K562 (cell line): ENCODE data around the gene UBE3B.

ENCODE experiments used
- DMBX1 ChIP-seq: fragments of 250-450 bp; sonication (Bioruptor Pico); IDR thresholded peaks from 2 replicates; pipeline ENCODE4 v1.8.0; 2022; ENCODE audit warnings: inconsistent platforms, mild to moderate bottlenecking, moderate library complexity, borderline replicate concordance
- MAFF ChIP-seq: IDR thresholded peaks from 2 replicates; pipeline ENCODE4 v1.6.1; 2012; ENCODE audit warnings: low read length, improper control_type of control experiment
- MTA2 ChIP-seq: fragments of 450-650 bp; IDR thresholded peaks from 2 replicates; pipeline ENCODE4 v1.6.1; 2016; ENCODE audit warnings: low read depth
- MYC ChIP-seq, 2 experiments: fragments of 250-450 bp in 1 of 2; sonication (Bioruptor Pico) in 1 of 2; IDR thresholded peaks; 2 replicates each; pipeline versions ENCODE4 v1.5.1 to v1.6.1; 2012 to 2021; ENCODE audit warnings: low read depth in 2 of 2, borderline replicate concordance in 1 of 2, improper control_type of control experiment in 1 of 2, low read length in 1 of 2, mild to moderate bottlenecking in 1 of 2, moderate library complexity in 1 of 2
- POLR2AphosphoS5 ChIP-seq: IDR thresholded peaks from 2 replicates; pipeline ENCODE4 v1.6.1; 2011; ENCODE audit warnings: mild to moderate bottlenecking, low read depth, low read length, moderate library complexity; ENCODE audit not compliant: control insufficient read depth, insufficient read depth
- RCOR1 ChIP-seq, 2 experiments: IDR thresholded peaks; 2 replicates each; pipeline ENCODE4 v1.6.1; 2012; ENCODE audit warnings: low read depth in 2 of 2, low read length in 2 of 2, borderline replicate concordance in 1 of 2, improper control_type of control experiment in 1 of 2
- SMAD3 ChIP-seq: fragments of 450-650 bp; formaldehyde crosslinking; conservative IDR thresholded peaks from 2 replicates; pipeline ENCODE4 v1.4.0; 2020; ENCODE audit warnings: mild to moderate bottlenecking
- YY1 ChIP-seq, 3 experiments: IDR thresholded peaks; 2 replicates each; pipeline ENCODE4 v1.6.1; 2011; ENCODE audit warnings: low read length in 2 of 3, mild to moderate bottlenecking in 2 of 3, moderate library complexity in 2 of 3, borderline replicate concordance in 1 of 3, control low read depth in 1 of 3, low read depth in 1 of 3; ENCODE audit not compliant: insufficient read depth in 3 of 3, insufficient replicate concordance in 2 of 3, control insufficient read depth in 1 of 3, insufficient read length in 1 of 3; ENCODE audit errors: extremely low read depth in 1 of 3
- ZNF644 ChIP-seq: fragments of 200-800 bp; sonication (Bioruptor generic); IDR thresholded peaks from 2 replicates; pipeline ENCODE4 v1.6.1; 2016; ENCODE audit warnings: low read depth, missing genetic modification characterization, missing compliant biosample characterization
- ZNF79 ChIP-seq: fragments of 250-450 bp; sonication (Bioruptor Pico); IDR thresholded peaks from 2 replicates; pipeline ENCODE4 v1.4.0; 2020; ENCODE audit warnings: low read depth, mild to moderate bottlenecking, moderate library complexity
- TF ChIP-seq, protein P1 (sequence below), 2 experiments: IDR thresholded peaks in 1 of 2; conservative IDR thresholded peaks in 1 of 2; 2 replicates each; pipeline ENCODE4 v1.6.1; 2016; ENCODE audit warnings: low read depth in 2 of 2, mild to moderate bottlenecking in 1 of 2, missing compliant biosample characterization in 1 of 2, missing genetic modification characterization in 1 of 2, moderate library complexity in 1 of 2
- TF ChIP-seq, protein P2 (sequence below): fragments of 450-650 bp; conservative IDR thresholded peaks from 2 replicates; pipeline ENCODE4 v1.6.1; 2016; ENCODE audit warnings: missing genetic modification characterization, low read depth, mild to moderate bottlenecking, missing compliant biosample characterization, moderate library complexity
- TF ChIP-seq, protein P3 (sequence below): fragments of 450-650 bp; IDR thresholded peaks from 2 replicates; pipeline ENCODE4 v1.6.1; 2018; ENCODE audit warnings: mild to moderate bottlenecking, low read depth; ENCODE audit not compliant: partially characterized antibody
- TF ChIP-seq, protein P4 (sequence below), 3 experiments: IDR thresholded peaks in 2 of 3; conservative IDR thresholded peaks in 1 of 3; 2 replicates each; pipeline ENCODE4 v1.5.1; 2011 to 2012; ENCODE audit warnings: low read length in 3 of 3, mild to moderate bottlenecking in 3 of 3, control low read depth in 2 of 3, improper control_type of control experiment in 1 of 3, inconsistent platforms in 1 of 3, low read depth in 1 of 3, mixed read lengths in 1 of 3, moderate library complexity in 1 of 3; ENCODE audit not compliant: insufficient read depth in 2 of 3

DNA sequence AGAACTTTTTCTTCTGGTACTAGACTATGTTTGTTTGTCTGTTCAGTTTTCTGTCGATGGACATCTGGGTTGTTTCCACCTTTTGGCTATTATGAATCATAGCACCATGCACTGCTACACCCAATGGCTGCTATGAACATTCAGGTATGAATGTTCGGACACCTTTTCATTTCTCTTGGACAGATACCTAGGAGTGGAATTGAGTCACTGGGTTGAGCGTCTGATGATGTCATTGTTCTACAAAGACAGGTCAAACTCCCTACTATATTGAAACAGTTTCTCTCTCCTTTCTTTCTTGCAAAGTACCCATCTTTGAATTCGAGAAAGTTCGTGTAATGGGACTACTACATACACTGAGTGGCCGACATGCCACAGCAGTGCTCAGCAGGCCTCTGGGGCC is 45.0 kb upstream of the UBE3B start:
- TF ChIP-seq MTA2 (no peak), ZNF79 (no peak), ZNF644 (tag) (no peak), YY1 (IDR thresholded peaks at IDR 0.05; ENCODE audit: borderline replicate concordance in 1 of 3, control insufficient read depth in 1 of 3, extremely low read depth in 1 of 3, insufficient read depth in 3 of 3, insufficient read length in 1 of 3, insufficient replicate concordance in 2 of 3, low read depth in 1 of 3, low read length in 2 of 3) (no peak), MAFF (no peak), SMAD3 (CRISPR knock-in tag) (no peak), DMBX1 (no peak), POLR2AphosphoS5 (no peak), RCOR1 (IDR thresholded peaks at IDR 0.05; ENCODE audit: borderline replicate concordance in 1 of 2, low read depth in 2 of 2, low read length in 2 of 2) (no peak), MYC (IDR thresholded peaks at IDR 0.05; ENCODE audit: low read depth, low read length) (no peak), MYC (CRISPR knock-in tag; IDR thresholded peaks at IDR 0.05; ENCODE audit: borderline replicate concordance, low read depth) (no peak)
- TF ChIP-seq, protein P1, sequence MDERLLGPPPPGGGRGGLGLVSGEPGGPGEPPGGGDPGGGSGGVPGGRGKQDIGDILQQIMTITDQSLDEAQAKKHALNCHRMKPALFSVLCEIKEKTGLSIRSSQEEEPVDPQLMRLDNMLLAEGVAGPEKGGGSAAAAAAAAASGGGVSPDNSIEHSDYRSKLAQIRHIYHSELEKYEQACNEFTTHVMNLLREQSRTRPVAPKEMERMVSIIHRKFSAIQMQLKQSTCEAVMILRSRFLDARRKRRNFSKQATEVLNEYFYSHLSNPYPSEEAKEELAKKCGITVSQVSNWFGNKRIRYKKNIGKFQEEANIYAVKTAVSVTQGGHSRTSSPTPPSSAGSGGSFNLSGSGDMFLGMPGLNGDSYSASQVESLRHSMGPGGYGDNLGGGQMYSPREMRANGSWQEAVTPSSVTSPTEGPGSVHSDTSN (CRISPR knock-in tag; IDR thresholded peaks at IDR 0.05; ENCODE audit: low read depth): no peak
- TF ChIP-seq, protein P1 (tag; conservative IDR thresholded peaks at IDR 0.05; ENCODE audit: low read depth): no peak
- TF ChIP-seq, protein P2, sequence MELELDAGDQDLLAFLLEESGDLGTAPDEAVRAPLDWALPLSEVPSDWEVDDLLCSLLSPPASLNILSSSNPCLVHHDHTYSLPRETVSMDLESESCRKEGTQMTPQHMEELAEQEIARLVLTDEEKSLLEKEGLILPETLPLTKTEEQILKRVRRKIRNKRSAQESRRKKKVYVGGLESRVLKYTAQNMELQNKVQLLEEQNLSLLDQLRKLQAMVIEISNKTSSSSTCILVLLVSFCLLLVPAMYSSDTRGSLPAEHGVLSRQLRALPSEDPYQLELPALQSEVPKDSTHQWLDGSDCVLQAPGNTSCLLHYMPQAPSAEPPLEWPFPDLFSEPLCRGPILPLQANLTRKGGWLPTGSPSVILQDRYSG (tag): no peak
- TF ChIP-seq, protein P3, sequence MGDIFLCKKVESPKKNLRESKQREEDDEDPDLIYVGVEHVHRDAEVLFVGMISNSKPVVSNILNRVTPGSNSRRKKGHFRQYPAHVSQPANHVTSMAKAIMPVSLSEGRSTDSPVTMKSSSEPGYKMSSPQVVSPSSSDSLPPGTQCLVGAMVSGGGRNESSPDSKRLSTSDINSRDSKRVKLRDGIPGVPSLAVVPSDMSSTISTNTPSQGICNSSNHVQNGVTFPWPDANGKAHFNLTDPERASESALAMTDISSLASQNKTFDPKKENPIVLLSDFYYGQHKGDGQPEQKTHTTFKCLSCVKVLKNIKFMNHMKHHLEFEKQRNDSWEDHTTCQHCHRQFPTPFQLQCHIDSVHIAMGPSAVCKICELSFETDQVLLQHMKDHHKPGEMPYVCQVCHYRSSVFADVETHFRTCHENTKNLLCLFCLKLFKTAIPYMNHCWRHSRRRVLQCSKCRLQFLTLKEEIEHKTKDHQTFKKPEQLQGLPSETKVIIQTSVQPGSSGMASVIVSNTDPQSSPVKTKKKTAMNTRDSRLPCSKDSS: no peak
- TF ChIP-seq, protein P4, sequence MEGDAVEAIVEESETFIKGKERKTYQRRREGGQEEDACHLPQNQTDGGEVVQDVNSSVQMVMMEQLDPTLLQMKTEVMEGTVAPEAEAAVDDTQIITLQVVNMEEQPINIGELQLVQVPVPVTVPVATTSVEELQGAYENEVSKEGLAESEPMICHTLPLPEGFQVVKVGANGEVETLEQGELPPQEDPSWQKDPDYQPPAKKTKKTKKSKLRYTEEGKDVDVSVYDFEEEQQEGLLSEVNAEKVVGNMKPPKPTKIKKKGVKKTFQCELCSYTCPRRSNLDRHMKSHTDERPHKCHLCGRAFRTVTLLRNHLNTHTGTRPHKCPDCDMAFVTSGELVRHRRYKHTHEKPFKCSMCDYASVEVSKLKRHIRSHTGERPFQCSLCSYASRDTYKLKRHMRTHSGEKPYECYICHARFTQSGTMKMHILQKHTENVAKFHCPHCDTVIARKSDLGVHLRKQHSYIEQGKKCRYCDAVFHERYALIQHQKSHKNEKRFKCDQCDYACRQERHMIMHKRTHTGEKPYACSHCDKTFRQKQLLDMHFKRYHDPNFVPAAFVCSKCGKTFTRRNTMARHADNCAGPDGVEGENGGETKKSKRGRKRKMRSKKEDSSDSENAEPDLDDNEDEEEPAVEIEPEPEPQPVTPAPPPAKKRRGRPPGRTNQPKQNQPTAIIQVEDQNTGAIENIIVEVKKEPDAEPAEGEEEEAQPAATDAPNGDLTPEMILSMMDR (IDR thresholded peaks at IDR 0.05 in 2 of 3, conservative IDR thresholded peaks at IDR 0.05 in 1 of 3; ENCODE audit: insufficient read depth in 2 of 3, low read depth in 1 of 3, low read length in 3 of 3): no peak
